GM12873 (cell line): ENCODE results near the gene SORCS3.

ENCODE experiments used
- TF ChIP-seq, protein P1 (sequence below): IDR thresholded peaks from 2 replicates; pipeline ENCODE4 v1.5.1; 2012; ENCODE audit warnings: low read depth, mild to moderate bottlenecking, moderate library complexity, low read length, control low read depth; ENCODE audit not compliant: insufficient read depth; ENCODE audit errors: missing control alignments

Gene SORCS3

DNA sequence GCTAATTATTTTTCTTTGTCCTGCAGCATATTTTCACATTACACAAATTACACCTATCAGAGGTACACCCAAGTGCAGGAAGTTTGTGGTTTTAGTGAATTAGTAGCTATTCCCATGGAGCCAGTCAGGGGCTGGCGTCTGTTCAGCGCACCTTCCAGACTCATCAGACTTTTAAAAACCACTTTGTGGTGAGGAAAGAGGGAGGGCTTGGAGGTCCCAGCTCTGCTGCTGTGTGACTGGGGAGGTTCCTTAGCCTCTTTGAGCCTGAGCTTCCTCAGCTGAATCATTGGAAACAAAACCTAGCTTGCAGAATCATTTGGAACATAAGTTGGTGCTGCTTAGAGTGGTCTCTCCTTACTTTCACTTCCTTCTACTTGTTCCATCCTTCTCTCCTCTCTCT lies 175.4 kb downstream of the SORCS3 start:
- TF ChIP-seq, protein P1, sequence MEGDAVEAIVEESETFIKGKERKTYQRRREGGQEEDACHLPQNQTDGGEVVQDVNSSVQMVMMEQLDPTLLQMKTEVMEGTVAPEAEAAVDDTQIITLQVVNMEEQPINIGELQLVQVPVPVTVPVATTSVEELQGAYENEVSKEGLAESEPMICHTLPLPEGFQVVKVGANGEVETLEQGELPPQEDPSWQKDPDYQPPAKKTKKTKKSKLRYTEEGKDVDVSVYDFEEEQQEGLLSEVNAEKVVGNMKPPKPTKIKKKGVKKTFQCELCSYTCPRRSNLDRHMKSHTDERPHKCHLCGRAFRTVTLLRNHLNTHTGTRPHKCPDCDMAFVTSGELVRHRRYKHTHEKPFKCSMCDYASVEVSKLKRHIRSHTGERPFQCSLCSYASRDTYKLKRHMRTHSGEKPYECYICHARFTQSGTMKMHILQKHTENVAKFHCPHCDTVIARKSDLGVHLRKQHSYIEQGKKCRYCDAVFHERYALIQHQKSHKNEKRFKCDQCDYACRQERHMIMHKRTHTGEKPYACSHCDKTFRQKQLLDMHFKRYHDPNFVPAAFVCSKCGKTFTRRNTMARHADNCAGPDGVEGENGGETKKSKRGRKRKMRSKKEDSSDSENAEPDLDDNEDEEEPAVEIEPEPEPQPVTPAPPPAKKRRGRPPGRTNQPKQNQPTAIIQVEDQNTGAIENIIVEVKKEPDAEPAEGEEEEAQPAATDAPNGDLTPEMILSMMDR = no peak

DNA sequence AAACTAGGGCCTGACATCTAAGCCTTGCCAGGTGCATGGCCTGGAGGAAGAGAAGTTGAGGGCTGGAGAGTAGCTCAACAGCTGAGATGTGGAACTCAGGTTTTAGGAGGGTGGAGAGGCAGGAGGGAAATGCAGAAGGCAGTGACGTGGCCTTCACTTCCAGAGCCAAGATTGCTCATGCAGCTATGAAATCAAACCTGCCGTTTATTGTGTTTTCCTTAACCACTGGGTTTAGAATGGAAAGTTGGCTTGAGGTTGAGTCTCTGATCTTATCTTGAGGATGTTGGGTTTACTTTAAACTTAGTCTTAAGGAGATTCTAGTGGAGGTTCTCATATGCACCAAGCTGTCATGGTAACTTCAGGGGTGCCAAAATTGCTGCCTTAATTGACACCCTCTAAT lies 178.6 kb downstream of the SORCS3 start:
- TF ChIP-seq, protein P1 = no peak

DNA sequence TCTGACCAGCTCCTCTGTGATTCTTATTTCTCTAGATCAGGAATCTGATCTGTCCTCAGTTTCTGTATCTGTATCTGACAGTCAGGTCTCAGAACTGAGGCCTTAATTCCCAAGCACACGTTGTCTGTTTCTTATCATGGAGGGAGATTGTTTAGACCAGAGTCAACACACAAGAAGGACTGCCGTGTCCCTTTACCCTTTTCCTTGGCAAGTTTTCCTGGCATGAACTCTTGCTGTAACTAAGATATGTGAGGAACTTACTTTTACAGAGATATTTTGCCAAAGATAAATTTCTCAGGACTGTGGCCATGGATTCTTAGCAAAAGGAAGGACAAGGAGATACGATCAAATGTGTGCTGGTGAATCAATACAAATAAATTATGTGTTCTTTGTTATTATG lies 181.0 kb downstream of the SORCS3 start:
- TF ChIP-seq, protein P1 = no peak

DNA sequence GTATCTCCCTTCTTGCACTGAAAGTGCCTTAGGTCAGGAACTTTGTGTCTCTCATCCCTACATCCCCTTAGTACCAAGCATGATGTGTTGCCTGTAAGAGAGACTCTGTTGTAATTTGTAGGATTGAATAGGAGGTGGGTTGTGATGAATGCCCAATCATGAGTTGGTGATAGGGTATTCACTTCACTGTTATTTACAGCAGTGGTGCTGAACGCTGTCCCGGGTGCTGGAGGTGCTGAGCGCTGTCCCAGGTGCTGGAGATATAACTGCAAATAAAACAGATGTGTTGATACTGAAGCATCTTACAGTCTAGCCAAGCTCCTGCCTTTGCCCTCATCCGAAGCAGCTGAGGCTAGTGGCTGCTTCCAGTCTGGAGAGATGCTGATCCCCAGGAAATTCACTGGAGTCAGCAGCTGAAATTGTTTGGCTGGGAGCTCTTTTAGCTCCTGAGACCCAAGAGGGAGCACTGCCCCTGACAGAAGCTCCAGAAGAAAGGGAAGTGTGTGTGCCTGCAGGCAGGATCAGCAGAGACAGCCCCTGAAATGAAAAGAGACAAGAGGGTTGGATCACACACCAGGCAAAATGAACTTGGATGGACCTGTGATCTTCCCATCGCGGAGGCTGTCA lies 183.4 kb downstream of the SORCS3 start:
- TF ChIP-seq, protein P1 = no peak

DNA sequence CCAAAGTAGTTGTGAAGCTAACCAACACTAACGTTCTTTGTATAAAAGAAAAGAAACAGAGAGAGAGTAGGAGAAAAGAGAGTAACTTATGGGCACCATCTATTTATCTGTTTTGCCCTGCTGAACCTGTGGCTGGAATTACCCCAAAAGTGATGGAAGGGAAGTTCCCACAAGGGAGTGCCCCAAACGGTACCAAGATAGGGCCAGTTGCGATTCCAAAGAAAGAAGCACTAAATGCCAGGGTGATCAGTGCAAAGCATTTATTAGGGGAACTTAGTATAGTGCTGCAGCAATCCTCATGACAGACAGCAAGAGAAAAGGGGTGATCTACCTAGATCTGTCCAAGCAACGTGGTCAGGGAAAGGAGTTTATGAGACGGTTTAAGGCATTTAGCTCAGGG lies 190.2 kb downstream of the SORCS3 start:
- TF ChIP-seq, protein P1 = no peak

DNA sequence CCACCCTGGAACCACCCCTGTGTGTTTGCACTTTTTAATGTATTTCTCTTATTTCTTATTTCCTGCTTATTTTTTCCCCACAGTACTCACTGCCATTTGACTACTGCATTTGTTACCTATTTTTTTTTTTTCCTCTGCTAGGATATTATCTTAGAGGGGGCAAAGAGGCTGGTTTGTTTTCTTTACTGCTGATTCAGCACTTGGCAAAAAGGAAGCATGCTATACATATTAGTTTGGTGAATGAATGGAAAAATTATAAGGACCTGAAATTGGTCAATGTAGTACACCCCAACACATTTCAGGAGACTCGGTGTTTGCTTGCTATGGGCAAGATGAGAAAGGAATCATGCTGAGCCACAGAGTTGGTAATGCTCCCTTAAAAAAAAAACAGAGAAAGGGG lies 193.5 kb downstream of the SORCS3 start:
- TF ChIP-seq, protein P1 = no peak

DNA sequence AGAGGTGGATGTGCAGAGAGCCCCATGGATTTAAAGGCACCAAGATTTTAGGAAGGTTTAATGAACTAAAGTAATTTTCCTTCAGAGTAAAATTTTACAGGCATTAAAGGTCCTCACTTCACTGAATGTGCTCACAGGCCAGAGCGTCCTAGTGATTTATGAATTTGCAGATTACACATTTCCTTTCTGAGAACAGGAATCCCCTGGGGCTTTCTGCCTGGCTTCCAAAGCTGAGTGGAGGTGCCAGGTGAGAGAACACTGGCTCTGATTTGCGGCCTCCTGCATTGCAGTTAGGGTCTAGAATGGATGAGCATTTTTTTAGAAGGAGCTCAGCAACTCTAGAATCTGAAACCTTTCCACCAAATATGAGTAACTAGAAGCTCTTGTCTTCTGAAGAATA lies 194.3 kb downstream of the SORCS3 start:
- TF ChIP-seq, protein P1 = no peak
